Measurements from ENCODE around the gene XYLT1.

- TF ChIP-seq ZNF263 (CRISPR knock-in tag; IDR thresholded peaks at IDR 0.05; ENCODE audit: low read depth) (no peak), FOXP1 (CRISPR knock-in tag; IDR thresholded peaks at IDR 0.05; ENCODE audit: borderline replicate concordance) (no peak), SP1 (CRISPR knock-in tag; conservative IDR thresholded peaks at IDR 0.05) (no peak), JAZF1 (CRISPR knock-in tag; IDR thresholded peaks at IDR 0.05) (no peak), ESRRA (CRISPR knock-in tag; IDR thresholded peaks at IDR 0.05; ENCODE audit: borderline replicate concordance) (no peak), TCF7 (CRISPR knock-in tag; IDR thresholded peaks at IDR 0.05; ENCODE audit: low read depth) (no peak), JUN (CRISPR knock-in tag; IDR thresholded peaks at IDR 0.05) (no peak), ZBTB21 (CRISPR knock-in tag; IDR thresholded peaks at IDR 0.05; ENCODE audit: borderline replicate concordance) (no peak), ELF4 (CRISPR knock-in tag; IDR thresholded peaks at IDR 0.05; ENCODE audit: low read depth) (no peak), GTF2I (CRISPR knock-in tag; conservative IDR thresholded peaks at IDR 0.05) (no peak), KAT7 (CRISPR knock-in tag; IDR thresholded peaks at IDR 0.05; ENCODE audit: borderline replicate concordance) (no peak)
- TF ChIP-seq, protein P1, sequence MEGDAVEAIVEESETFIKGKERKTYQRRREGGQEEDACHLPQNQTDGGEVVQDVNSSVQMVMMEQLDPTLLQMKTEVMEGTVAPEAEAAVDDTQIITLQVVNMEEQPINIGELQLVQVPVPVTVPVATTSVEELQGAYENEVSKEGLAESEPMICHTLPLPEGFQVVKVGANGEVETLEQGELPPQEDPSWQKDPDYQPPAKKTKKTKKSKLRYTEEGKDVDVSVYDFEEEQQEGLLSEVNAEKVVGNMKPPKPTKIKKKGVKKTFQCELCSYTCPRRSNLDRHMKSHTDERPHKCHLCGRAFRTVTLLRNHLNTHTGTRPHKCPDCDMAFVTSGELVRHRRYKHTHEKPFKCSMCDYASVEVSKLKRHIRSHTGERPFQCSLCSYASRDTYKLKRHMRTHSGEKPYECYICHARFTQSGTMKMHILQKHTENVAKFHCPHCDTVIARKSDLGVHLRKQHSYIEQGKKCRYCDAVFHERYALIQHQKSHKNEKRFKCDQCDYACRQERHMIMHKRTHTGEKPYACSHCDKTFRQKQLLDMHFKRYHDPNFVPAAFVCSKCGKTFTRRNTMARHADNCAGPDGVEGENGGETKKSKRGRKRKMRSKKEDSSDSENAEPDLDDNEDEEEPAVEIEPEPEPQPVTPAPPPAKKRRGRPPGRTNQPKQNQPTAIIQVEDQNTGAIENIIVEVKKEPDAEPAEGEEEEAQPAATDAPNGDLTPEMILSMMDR (IDR thresholded peaks at IDR 0.05), result no peak
- TF ChIP-seq, protein P2, sequence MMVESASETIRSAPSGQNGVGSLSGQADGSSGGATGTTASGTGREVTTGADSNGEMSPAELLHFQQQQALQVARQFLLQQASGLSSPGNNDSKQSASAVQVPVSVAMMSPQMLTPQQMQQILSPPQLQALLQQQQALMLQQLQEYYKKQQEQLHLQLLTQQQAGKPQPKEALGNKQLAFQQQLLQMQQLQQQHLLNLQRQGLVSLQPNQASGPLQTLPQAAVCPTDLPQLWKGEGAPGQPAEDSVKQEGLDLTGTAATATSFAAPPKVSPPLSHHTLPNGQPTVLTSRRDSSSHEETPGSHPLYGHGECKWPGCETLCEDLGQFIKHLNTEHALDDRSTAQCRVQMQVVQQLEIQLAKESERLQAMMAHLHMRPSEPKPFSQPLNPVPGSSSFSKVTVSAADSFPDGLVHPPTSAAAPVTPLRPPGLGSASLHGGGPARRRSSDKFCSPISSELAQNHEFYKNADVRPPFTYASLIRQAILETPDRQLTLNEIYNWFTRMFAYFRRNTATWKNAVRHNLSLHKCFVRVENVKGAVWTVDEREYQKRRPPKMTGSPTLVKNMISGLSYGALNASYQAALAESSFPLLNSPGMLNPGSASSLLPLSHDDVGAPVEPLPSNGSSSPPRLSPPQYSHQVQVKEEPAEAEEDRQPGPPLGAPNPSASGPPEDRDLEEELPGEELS (CRISPR knock-in tag; IDR thresholded peaks at IDR 0.05), result no peak
- TF ChIP-seq, protein P3, sequence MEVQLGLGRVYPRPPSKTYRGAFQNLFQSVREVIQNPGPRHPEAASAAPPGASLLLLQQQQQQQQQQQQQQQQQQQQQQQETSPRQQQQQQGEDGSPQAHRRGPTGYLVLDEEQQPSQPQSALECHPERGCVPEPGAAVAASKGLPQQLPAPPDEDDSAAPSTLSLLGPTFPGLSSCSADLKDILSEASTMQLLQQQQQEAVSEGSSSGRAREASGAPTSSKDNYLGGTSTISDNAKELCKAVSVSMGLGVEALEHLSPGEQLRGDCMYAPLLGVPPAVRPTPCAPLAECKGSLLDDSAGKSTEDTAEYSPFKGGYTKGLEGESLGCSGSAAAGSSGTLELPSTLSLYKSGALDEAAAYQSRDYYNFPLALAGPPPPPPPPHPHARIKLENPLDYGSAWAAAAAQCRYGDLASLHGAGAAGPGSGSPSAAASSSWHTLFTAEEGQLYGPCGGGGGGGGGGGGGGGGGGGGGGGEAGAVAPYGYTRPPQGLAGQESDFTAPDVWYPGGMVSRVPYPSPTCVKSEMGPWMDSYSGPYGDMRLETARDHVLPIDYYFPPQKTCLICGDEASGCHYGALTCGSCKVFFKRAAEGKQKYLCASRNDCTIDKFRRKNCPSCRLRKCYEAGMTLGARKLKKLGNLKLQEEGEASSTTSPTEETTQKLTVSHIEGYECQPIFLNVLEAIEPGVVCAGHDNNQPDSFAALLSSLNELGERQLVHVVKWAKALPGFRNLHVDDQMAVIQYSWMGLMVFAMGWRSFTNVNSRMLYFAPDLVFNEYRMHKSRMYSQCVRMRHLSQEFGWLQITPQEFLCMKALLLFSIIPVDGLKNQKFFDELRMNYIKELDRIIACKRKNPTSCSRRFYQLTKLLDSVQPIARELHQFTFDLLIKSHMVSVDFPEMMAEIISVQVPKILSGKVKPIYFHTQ (CRISPR knock-in tag; IDR thresholded peaks at IDR 0.05), result no peak
Observed at GRCh38 chr16:17265154-17265553, 205.6 kb downstream of the XYLT1 start.
